Thyroid gland (tissue), 4 donors: Measurements from ENCODE around the gene ODAPH.

ENCODE experiments used
- POLR2A ChIP-seq, 2 donors: fragments of 450-650 bp; IDR thresholded peaks; one replicate each; pipeline ENCODE4 v1.6.1; 2017; ENCODE audit warnings: antibody characterized with exemption in 2 of 2, mild to moderate bottlenecking in 2 of 2, moderate library complexity in 1 of 2
- TF ChIP-seq, protein P1 (sequence below), 6 experiments: fragments of 200-600 bp in 3 of 6; fragments of 450-650 bp in 3 of 6; sonication (generic) in 3 of 6; IDR thresholded peaks; one replicate each; pipeline ENCODE4 v1.5.1; 2016 to 2019; ENCODE audit warnings: antibody characterized with exemption in 6 of 6, mild to moderate bottlenecking in 2 of 6, inconsistent platforms in 1 of 6, moderate library complexity in 1 of 6

DNA sequence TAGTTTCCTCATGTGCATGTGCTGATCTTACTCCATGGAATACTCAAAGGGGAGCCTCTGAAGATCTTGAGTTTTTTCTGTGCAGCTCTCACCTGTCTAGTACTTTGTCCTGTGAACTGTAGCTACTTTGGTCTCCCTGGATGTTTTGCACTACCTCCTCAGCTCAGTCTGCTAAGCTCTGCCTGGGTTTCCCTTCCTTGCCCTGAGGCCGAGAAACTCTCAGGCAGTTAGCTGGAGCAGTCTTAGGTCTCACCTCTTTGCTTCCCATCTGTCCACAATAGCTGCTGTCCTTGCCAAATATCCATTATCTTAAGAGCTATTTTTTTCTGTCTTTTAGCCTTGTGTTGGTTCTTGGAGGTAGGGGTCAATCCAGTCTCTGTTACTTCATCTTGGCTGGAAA, 30.0 kb upstream of the ODAPH start:
- TF ChIP-seq, protein P1, sequence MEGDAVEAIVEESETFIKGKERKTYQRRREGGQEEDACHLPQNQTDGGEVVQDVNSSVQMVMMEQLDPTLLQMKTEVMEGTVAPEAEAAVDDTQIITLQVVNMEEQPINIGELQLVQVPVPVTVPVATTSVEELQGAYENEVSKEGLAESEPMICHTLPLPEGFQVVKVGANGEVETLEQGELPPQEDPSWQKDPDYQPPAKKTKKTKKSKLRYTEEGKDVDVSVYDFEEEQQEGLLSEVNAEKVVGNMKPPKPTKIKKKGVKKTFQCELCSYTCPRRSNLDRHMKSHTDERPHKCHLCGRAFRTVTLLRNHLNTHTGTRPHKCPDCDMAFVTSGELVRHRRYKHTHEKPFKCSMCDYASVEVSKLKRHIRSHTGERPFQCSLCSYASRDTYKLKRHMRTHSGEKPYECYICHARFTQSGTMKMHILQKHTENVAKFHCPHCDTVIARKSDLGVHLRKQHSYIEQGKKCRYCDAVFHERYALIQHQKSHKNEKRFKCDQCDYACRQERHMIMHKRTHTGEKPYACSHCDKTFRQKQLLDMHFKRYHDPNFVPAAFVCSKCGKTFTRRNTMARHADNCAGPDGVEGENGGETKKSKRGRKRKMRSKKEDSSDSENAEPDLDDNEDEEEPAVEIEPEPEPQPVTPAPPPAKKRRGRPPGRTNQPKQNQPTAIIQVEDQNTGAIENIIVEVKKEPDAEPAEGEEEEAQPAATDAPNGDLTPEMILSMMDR (IDR thresholded peaks at IDR 0.05): no peak
- no peak for TF ChIP-seq POLR2A (IDR thresholded peaks at IDR 0.05)
